ENCODE data around the gene HSPB1.
A peak's percentile ranks its signal among the peaks of the same experiment; 100 is the strongest.

The HSPB1 gene

GRCh38 chr7:76302347-76303201 is at the start of gene HSPB1:
HSPB1 (plus strand) TSS chr7:76302673; CDS start chr7:76302713, 40 bp downstream.
- TF ChIP-seq CTCF (IDR thresholded peaks at IDR 0.05; ENCODE audit: control insufficient read depth, extremely low read depth, insufficient read depth): 0 out of 2 replicates have a peak, but pooled peaks have one; percentile 1
- peak within 1 kb of the TSS; percentile 91 for H3K4me3 ChIP-seq (ENCODE audit: low read depth, low read length)
- peak; percentile 98 for DNase-seq (ENCODE audit: low read depth)

GRCh38 chr7:76254781-76255180 is 47.7 kb upstream of the HSPB1 start:
- TF ChIP-seq CTCF (IDR thresholded peaks at IDR 0.05; ENCODE audit: control insufficient read depth, extremely low read depth, insufficient read depth): no peak
- DNase-seq (ENCODE audit: low read depth): no peak
- no peak overlapping the region for H3K4me3 ChIP-seq (ENCODE audit: low read depth, low read length)

GRCh38 chr7:76257973-76258372 is 44.5 kb upstream of the HSPB1 start:
- no peak for DNase-seq (ENCODE audit: low read depth)
- TF ChIP-seq CTCF (IDR thresholded peaks at IDR 0.05; ENCODE audit: control insufficient read depth, extremely low read depth, insufficient read depth): no peak
- no peak overlapping the region for H3K4me3 ChIP-seq (ENCODE audit: low read depth, low read length)

GRCh38 chr7:76259124-76260093 is 43.1 kb upstream of the HSPB1 start:
- no peak for DNase-seq (ENCODE audit: low read depth)
- H3K4me3 ChIP-seq (ENCODE audit: low read depth, low read length): 0 out of 2 replicates have a peak overlapping the region, but pooled peaks have one; percentile 7
- TF ChIP-seq CTCF (IDR thresholded peaks at IDR 0.05; ENCODE audit: control insufficient read depth, extremely low read depth, insufficient read depth): no peak

- no peak for TF ChIP-seq CTCF (IDR thresholded peaks at IDR 0.05; ENCODE audit: control insufficient read depth, extremely low read depth, insufficient read depth)
- no peak overlapping the region for H3K4me3 ChIP-seq (ENCODE audit: low read depth, low read length)
- DNase-seq (ENCODE audit: low read depth): no peak
These were observed 42.2 kb upstream of the HSPB1 start for GRCh38 chr7:76260171-76260703.

- H3K4me3 ChIP-seq (ENCODE audit: low read depth, low read length): no peak overlapping the region
- no peak for DNase-seq (ENCODE audit: low read depth)
- TF ChIP-seq CTCF (IDR thresholded peaks at IDR 0.05; ENCODE audit: control insufficient read depth, extremely low read depth, insufficient read depth): no peak
These were observed 41.1 kb upstream of the HSPB1 start for GRCh38 chr7:76261329-76261728.
